Smooth muscle cell (in vitro differentiated cells): ENCODE data around the gene RNF208. TPM values are rescaled to one million over a fixed set of nuclear protein-coding genes. Genes with fewer than 3 reads are reported as not detected.

ENCODE experiments used
- DNase-seq: peaks from one replicate; lab custom pipeline; 2025; ENCODE audit not compliant: unreplicated experiment; lab: John Stamatoyannopoulos, UW
- H2AFZ ChIP-seq: fragments of 200-600 bp; sonication (generic); 2 replicates; pipeline ENCODE4 v1.6.0; 2016; ENCODE audit warnings: antibody characterized with exemption, low read depth, mild to moderate bottlenecking
- H3F3A ChIP-seq: fragments of 200-600 bp; sonication (generic); 2 replicates; pipeline ENCODE4 v1.6.0; 2017; ENCODE audit warnings: antibody characterized with exemption, low read depth
- H3K27ac ChIP-seq: fragments of 200-600 bp; sonication (generic); 2 replicates; pipeline ENCODE4 v1.5.1; 2016; ENCODE audit warnings: low read depth, mild to moderate bottlenecking
- H3K27me3 ChIP-seq: fragments of 200-600 bp; sonication (generic); 2 replicates; pipeline ENCODE4 v1.6.1; 2016; ENCODE audit warnings: low read depth, mild to moderate bottlenecking
- H3K36me3 ChIP-seq: fragments of 200-600 bp; sonication (generic); 2 replicates; pipeline ENCODE4 v1.5.1; 2016; ENCODE audit warnings: low read depth
- H3K4me1 ChIP-seq: fragments of 200-600 bp; sonication (generic); 2 replicates; pipeline ENCODE4 v1.5.1; 2016; ENCODE audit warnings: low read depth
- H3K4me2 ChIP-seq: fragments of 200-600 bp; sonication (generic); 2 replicates; pipeline ENCODE4 v1.6.0; 2016; ENCODE audit warnings: mild to moderate bottlenecking
- H3K4me3 ChIP-seq: fragments of 200-600 bp; sonication (generic); 2 replicates; pipeline ENCODE4 v1.5.1; 2016; ENCODE audit warnings: mild to moderate bottlenecking
- H3K79me2 ChIP-seq: fragments of 200-600 bp; sonication (generic); 2 replicates; pipeline ENCODE4 v1.6.0; 2016; ENCODE audit warnings: low read depth, mild to moderate bottlenecking
- H3K9ac ChIP-seq: fragments of 200-600 bp; sonication (generic); 2 replicates; pipeline ENCODE4 v1.6.0; 2016; ENCODE audit warnings: low read depth
- H3K9me3 ChIP-seq: fragments of 200-600 bp; sonication (generic); replicated peaks from 2 replicates; pipeline ENCODE4 v1.5.1; 2016; ENCODE audit warnings: low read depth
- H4K20me1 ChIP-seq: fragments of 200-600 bp; sonication (generic); 2 replicates; pipeline ENCODE4 v1.6.0; 2016; ENCODE audit warnings: low read depth
- WGBS: methylation state at CpG from one replicate; pipeline ENCODE4 v1.1.7; 2016; ENCODE audit warnings: low lambda C conversion rate; 5-methylcytosine and 5-hydroxymethylcytosine counted together
- polyA plus RNA-seq: library from polyadenylated mRNA; unstranded; fragments of >200 nt; fragmentation: Nextera tagmentation; extraction: Ambion mirVana; gene quantifications from 2 replicates; pipeline ENCODE4 v1.2.1, GENCODE V29; 2016
- total RNA-seq: library from RNA; depleted of rRNA; stranded (reverse); fragments of >200 nt; gene quantifications from 2 replicates; pipeline ENCODE4 v1.2.3, GENCODE V29; 2014
- TF ChIP-seq, protein P1 (sequence below): fragments of 200-600 bp; sonication (generic); IDR thresholded peaks from 2 replicates; pipeline ENCODE4 v1.5.1; 2017; ENCODE audit warnings: borderline replicate concordance, mild to moderate bottlenecking, antibody characterized with exemption; ENCODE audit not compliant: insufficient read depth, poor library complexity, severe bottlenecking

The RNF208 gene
- total and polyA plus RNA-seq, 2 experiments from 2014 or later: 0.36 to 1.4 TPM

DNA sequence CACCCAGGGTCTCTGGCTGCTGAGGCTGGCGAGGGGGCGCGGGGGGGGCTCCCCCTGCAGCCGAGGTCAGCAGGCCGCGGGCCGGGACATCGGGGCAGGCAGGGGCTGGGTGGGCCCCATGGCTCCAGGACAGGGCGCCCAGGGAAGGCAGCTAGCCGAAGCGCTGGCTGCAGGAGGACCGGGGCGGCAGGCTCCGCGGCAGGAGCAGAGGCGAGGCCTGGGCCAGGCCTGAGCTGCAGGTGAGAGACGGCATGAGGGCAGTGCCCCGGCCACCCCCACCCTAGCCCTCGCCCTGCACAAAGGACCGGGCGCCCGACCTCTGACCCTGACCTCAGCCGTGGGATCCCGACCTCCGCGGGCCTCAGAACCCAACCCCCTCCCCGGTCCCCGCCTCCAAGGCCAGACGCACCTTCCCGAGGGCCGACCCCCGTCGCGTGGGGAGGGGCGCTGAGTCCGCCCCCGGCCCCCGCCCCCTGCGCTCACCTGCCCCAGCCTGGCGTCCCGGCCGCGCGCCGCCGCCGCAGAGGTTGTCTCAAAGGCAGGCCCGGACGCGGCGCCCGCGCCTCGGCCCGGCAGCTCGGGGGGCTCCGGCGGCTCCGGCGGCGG is 431 bp downstream of the RNF208 start:
- Histone ChIP-seq H3K4me3 (peak overlapping the region; percentile 48), H2AFZ (no peak overlapping the region), H3K4me1 (peaks cover 8% of the 10 kb centered on the region), H3K9me3 (no peaks in the 10 kb centered on the region), H3K79me2 (no peaks in the 10 kb centered on the region), H3K27me3 (no peaks in the 10 kb centered on the region), H3K27ac (no peak overlapping the region), H3F3A (no peaks in the 10 kb centered on the region), H4K20me1 (no peaks in the 10 kb centered on the region), H3K4me2 (peak overlapping the region; percentile 85), H3K9ac (no peak overlapping the region), H3K36me3 (no peaks in the 10 kb centered on the region)
- WGBS: 18% methylated on average over 6 of the region's 61 CpGs
- TF ChIP-seq, protein P1, sequence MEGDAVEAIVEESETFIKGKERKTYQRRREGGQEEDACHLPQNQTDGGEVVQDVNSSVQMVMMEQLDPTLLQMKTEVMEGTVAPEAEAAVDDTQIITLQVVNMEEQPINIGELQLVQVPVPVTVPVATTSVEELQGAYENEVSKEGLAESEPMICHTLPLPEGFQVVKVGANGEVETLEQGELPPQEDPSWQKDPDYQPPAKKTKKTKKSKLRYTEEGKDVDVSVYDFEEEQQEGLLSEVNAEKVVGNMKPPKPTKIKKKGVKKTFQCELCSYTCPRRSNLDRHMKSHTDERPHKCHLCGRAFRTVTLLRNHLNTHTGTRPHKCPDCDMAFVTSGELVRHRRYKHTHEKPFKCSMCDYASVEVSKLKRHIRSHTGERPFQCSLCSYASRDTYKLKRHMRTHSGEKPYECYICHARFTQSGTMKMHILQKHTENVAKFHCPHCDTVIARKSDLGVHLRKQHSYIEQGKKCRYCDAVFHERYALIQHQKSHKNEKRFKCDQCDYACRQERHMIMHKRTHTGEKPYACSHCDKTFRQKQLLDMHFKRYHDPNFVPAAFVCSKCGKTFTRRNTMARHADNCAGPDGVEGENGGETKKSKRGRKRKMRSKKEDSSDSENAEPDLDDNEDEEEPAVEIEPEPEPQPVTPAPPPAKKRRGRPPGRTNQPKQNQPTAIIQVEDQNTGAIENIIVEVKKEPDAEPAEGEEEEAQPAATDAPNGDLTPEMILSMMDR: no peak
- no peak for DNase-seq

DNA sequence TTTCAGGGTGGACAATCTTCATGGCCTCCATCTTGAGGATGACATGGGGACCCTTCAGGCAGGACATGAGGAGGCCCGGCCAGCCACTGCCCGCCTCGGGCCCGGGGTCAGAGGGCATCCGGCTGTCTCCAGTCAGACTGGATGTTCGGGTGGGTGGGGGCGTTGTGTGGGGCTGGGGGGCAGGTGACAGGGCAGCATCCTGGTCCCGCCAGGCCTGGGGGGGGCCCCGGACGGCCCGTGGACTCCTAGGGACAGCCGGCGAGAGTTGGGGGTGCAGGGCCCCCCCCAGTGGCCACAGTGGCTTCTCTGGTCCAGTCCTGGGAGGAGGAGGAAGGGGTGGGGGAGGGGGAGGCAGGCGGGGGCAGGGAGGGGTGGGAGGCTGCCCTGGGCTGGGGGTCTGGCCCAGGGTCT is 940 bp downstream of the RNF208 start:
- no peak overlapping the region for H2AFZ ChIP-seq
- 96% methylated on average over 9 of the region's 14 CpGs for WGBS
- no peak for DNase-seq
- no peak overlapping the region for H3K4me3 ChIP-seq
- no peaks in the 10 kb centered on the region for H3K27me3 ChIP-seq
- H3K9ac ChIP-seq: no peak overlapping the region
- H3K36me3 ChIP-seq: no peaks in the 10 kb centered on the region
- H3K4me2 ChIP-seq: peak overlapping the region; percentile 85
- no peak overlapping the region for H3K27ac ChIP-seq
- H4K20me1 ChIP-seq: no peaks in the 10 kb centered on the region
- H3K9me3 ChIP-seq: no peaks in the 10 kb centered on the region
- TF ChIP-seq, protein P1: no peak
- H3F3A ChIP-seq: no peaks in the 10 kb centered on the region
- peaks cover 8% of the 10 kb centered on the region for H3K4me1 ChIP-seq
- no peaks in the 10 kb centered on the region for H3K79me2 ChIP-seq

DNA sequence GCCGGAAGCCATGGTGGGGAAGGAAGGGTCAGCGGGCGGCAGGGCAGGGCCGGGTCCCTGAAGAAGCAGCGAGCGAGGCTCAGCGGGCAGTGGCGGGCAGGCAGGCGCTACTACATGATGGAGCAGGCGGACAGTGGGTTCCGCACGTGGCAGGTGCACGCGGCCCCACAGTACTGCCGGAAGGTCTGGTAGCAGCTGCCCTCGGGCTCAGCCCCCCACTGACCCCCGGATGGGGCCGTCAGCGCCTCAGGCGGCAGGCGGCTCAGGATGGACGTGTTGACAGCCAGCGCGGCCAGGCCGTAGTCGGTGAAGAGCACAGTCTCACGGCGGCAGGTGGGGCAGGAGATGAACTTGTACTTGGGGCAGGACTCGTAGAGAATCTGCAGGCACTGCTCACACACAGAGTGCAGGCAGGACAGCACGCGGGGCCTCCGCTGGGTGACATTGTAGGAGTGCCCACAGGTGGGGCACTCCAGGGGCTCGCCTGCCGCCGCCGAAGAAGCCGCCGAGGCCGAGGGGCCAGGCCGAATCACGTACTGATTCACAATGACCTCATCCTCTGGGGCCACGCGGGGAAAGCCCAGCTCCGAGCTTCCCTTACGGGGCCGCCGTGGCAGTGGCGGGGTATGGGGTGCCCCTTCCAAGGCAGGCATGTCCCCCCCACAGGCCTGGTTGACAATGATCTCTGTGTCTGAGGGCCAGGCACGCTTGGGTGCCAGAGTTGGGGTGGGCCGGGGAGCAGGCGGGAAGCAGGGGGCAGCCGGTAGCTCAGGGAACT is 1.5 kb downstream of the RNF208 start:
- DNase-seq: no peak
- no peaks in the 10 kb centered on the region for H4K20me1 ChIP-seq
- H3K79me2 ChIP-seq: no peaks in the 10 kb centered on the region
- no peaks in the 10 kb centered on the region for H3K36me3 ChIP-seq
- no peaks in the 10 kb centered on the region for H3F3A ChIP-seq
- no peak overlapping the region for H3K4me2 ChIP-seq
- TF ChIP-seq, protein P1: no peak
- H3K4me1 ChIP-seq: peaks cover 8% of the 10 kb centered on the region
- H2AFZ ChIP-seq: no peak overlapping the region
- H3K27me3 ChIP-seq: no peaks in the 10 kb centered on the region
- no peak overlapping the region for H3K27ac ChIP-seq
- WGBS: 93% methylated on average over 47 of the region's 52 CpGs
- no peak overlapping the region for H3K4me3 ChIP-seq
- no peak overlapping the region for H3K9ac ChIP-seq
- no peaks in the 10 kb centered on the region for H3K9me3 ChIP-seq
